T-helper 1 cell treated with Interleukin-12 subunit alpha and Interleukin-12 subunit beta and Interleukin-4 antibody, amounts not matched to agents 30 ng/mL and 1 ng/mL, for 36 hours (primary cell): ENCODE data around the gene PMIS2. TPM values are rescaled to one million over a fixed set of nuclear protein-coding genes. Genes with fewer than 3 reads are reported as not detected.

Experiments used
- intact Hi-C: fragments of 100-400 bp; cut with micrococcal nuclease; formaldehyde crosslinking; loops from one replicate; pipeline ENCODE4 v1.15.1; 2024
- total RNA-seq: library from RNA; stranded (reverse); gene quantifications from 2 replicates; pipeline ENCODE4 v1.2.3, GENCODE V29; 2022

Gene PMIS2
- total RNA-seq, 1 donor from 2014 or later: not detected

GRCh38 chr19:35555301-35556005 lies 30.5 kb upstream of the PMIS2 start:
- intact Hi-C loops: no loop called here

DNA sequence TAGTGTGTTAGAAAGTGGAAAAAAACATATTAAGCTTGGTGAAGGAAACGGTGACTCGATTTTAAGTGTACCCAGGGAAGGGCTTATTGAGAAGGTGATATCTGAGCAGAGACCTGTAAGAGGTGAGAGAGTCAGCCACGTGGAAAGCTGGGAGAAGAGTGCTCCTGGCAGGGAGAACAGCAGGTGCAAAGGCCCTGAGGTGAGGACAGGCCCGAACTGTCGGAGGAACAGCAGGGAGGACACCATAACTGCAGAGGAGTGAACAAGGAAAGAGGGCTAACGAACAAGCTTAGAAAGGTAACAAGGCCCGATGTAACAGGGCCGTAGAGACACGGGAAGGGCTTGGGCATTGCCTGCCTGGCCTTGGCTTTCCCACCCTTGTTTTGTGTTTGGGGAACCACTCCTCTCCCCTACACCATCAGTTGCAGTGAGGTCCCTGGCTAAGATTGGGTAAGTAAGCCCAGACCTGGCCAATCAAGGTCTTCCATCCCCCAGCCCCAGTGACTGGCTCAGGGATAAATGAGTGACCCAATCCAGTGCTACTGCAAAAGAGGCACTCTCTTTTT lies 29.9 kb upstream of the PMIS2 start:
- intact Hi-C loops: no loop called here

GRCh38 chr19:35556846-35557538 lies 29.0 kb upstream of the PMIS2 start:
- intact Hi-C loops: loop anchor here (1.0 kb wide), 1 partner anchor 12 kb away; the partner anchor contains the start of gene TMEM147

- intact Hi-C loops: loop anchor here (1.0 kb wide), 2 partner anchors 12 to 55 kb away; partner anchors contain the start of genes HAUS5 and TMEM147
Observed at GRCh38 chr19:35557539-35558399, 28.2 kb upstream of the PMIS2 start.

DNA sequence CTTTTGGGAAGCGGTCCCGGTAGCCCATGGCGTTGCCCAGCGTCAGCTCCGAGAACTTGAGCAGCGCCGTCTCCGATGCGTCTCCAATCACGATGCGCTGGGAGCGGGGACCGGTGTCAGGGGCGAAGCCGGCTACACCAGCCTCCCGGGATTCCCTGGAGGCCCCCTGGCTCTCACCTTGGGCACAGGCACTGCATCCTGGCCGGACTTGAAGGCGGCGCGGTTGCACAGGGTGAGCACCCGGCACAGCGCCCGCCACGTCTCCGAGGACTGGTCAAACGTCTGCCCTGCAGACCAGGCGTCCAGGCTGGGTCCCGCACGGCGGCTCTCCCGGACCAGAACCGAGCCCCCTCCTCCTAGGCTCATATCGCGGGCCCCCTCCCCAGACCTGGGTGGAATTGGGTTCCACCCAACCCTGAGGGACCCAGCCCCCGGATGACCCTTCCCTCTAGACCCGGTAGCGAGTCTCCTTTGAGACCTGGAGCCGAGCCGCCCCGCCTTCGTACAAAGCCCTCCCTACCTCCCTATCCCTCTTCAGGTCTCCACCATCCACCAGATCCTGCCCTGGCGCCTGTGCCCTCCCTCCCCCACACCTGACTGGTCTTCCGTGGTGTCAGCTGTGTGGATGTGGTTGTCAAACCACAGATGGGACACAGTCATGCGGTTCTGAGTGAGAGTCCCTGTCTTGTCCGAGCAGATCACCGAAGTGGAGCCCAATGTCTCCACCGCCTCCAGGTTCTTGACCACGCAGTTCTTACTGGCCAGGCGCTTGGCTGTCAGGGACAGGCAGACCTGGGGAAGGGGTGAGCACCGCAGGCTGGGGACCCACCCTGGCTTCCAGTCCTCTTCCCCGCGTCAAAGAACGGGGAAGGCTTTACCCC lies 27.3 kb upstream of the PMIS2 start:
- intact Hi-C loops: loop anchor here (1.0 kb wide), 1 partner anchor 54 kb away; the partner anchor contains the start of gene HAUS5

GRCh38 chr19:35559281-35559659 lies 26.7 kb upstream of the PMIS2 start:
- intact Hi-C loops: no loop called here

DNA sequence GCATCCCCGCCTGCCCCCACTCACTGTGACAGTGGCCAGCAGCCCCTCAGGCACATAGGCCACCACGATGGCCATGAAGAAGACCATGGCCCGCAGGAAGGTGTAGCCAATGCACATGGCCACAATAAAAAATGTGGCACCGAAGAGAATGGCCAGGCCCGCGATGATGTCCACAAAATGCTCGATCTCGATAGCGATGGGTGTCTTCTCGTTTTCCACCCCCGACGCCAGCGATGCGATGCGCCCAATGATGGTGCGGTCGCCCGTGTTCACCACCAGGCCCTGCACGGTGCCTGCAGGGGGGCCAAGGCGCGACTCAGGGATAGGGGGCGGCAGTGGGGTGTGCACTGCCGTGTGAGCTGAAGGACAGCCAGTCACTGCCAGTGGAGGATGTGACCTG lies 26.2 kb upstream of the PMIS2 start:
- intact Hi-C loops: no loop called here

DNA sequence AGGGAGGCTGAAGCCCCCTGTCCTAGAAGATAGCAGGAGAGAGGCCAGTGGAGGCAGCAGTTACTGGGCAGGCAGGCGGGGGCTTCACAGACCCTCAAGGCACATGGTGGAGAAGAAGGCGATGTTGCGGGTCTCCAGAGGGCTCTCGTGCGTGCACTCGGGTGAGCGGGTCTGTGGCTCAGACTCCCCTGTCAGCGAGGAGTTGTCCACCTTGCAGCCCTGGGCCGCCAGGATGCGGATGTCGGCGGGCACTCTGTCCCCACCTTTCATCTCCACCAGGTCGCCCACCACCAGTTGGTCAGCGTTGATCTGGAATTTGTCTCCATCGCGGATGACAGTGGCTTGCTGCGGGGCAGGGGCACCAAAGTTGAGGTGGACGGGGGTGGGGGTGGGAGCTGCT lies 25.7 kb upstream of the PMIS2 start:
- intact Hi-C loops: no loop called here

DNA sequence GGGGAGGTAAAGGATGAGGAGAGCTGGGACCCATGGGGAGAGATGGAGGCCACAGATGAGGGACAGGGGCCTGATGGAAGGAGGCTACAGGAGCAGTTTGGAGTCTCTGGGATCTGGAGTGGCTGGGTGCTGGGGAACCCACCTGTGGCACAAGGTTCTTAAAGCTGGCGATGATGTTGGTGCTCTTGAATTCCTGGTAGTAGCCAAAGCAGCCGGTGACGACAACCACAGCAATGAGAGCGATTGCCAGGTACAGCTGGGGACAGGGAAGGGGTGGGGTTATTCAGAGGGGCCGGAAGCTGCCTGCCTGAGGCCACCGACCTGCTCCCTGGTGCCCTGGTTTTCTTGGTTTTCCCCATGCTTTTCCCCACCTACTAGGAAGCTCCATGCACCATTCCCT lies 25.3 kb upstream of the PMIS2 start:
- intact Hi-C loops: no loop called here

DNA sequence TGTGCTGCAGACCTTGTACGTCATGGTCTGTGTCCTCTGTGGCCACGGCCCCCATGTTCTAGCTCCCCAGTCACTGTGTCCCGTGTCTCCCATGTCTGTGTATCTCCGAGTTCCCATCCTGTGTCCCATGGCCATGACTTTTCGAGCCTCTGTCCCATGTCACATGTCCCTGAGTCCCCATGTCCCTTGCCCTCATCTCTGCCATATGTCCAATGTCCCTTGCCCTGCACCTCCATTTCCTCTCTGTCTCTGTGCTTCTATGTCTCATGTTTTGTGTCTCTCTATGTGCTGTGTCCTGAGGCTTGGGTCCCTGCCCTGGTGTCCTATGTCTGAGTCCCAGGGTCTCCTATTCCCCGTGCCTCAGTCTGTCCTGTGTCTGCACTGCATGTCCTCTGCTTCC lies 24.5 kb upstream of the PMIS2 start:
- intact Hi-C loops: no loop called here

DNA sequence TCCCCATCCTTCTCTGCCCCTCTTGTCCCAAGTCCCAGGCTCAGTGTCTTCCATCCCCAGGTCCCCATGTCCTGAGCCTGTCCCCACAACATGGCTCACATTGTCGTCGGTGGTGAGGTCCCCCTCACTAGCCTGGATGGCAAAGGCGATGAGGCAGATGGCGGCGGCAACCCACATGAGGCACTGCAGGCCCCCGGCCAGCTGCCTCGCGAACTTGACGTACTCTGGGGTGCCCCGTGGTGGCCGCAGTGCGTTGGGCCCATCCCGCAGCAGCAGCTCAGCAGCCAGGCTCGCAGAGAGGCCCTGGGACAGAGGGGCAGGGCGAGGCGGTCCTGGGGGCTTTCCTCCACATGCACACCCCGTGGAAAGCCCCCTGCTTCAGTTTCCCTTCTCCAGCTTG lies 23.6 kb upstream of the PMIS2 start:
- intact Hi-C loops: no loop called here

DNA sequence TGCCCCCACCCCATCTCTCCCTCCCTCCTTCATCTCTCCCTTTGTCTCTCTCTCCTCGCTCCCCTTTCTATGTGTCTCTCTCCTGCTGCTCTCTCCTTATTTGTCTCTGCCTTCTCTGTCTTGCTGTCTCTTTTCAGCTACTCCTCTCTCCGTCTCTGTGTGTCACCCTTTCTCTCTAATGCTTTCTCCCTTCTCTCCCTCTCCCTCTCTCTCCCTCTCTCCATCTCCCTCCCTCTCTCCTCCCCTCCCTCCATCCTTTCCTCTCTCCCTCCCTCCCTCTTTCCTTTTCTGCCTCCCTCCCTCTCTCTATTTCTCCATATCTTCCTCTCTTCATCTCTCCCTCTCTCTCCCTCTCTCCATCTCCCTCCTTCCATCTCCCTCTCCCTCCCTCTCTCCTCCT lies 23.2 kb upstream of the PMIS2 start:
- intact Hi-C loops: no loop called here

DNA sequence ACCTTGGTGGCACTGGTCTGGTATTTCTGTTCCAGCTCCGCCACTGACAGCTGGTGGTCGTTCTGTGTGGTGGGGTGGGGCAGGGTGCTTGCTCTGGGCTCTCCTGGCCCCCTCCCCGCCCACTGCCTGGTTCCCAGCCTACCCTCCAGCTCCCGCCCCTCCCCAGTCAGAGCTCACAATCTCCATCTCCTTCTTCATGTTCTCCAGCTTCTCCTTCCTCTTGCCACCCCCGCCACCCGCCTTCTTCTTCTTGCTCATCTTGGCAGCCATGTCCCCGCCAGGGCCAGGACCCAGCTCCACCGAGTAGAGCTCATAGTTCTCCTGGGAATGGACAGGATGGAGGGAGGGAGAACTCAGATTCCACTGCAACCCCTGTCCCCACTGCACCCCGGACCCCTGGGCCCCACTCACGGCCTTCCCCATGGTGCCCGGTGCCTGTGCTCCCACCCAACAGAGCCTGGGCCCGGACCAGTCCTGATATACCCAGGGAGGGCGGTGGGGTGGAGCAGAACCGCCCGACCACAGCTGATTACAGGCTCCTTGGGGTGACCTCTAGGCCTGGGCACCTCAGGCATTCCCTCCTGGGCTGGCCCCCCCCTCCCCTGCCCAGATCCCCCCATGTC lies 22.7 kb upstream of the PMIS2 start, which contains the start of gene ATP4A:
ATP4A (minus strand) TSS at position 452 of the 623 bp plus-strand sequence; CDS start at position 423, 29 bp downstream.
- intact Hi-C loops: no loop called here

GRCh38 chr19:35565016-35565856 lies 20.7 kb upstream of the PMIS2 start:
- intact Hi-C loops: no loop called here

DNA sequence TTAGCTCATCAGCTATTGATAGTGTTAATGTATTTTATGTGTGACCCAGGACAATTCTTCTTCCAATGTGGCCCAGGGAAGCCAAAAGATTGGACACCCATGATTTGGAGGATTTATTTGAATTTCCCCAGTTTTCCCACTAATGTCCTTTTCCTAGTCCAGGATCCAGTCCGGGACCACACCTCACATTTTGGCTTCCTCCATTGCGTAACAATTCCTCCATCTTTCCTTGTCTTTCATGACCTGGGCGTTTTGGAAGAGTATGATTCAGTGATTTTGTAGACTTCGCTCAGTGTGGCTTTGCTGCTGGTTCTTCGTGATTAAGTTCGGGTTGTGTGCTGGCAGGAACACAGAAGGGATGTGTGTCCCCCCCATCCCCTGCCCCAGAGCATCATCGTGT lies 19.2 kb upstream of the PMIS2 start:
- intact Hi-C loops: no loop called here

DNA sequence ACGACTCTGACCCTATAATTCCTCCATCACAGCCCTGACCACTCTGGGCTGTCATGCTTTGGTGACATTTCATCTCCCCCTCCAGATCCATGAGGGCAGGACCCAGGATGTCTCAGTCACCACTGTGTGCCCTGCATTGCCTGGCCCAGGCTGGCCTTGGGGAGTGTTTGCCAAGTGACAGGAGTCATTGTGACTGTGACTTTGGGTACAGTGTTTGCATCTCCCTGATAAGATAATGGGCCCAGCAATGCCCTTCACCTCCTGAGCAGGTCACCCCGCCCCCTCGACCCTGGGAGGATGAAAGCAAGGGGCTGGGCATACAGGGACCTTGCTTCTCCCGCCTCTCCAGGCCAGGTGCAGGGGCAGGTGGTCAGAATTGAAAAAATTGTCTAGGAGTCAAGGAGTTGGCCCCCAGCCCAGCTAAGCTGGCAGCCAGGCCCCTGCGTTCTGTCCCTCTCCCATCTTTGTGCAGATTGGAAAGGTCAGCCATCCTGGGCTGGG lies 16.6 kb upstream of the PMIS2 start:
- intact Hi-C loops: no loop called here

GRCh38 chr19:35571406-35571965 lies 14.5 kb upstream of the PMIS2 start:
- intact Hi-C loops: no loop called here

DNA sequence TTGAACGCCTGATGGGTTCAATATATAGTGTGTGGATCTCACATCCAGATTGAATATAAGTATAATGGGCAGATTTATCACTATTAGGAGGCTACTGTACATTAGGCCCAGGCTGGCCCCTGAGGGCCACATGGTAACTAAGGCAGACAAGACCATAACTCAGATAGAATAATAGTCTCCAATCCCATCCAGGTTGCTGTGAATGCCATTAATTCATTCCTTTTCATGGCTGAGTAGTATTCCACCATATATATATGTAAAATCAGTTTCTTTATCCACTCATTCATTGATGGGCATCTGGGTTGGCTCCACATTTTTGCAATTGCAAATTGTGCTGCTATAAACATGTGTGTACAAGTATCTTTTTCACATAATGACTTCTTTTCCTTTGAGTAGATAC lies 8.1 kb upstream of the PMIS2 start:
- intact Hi-C loops: no loop called here

DNA sequence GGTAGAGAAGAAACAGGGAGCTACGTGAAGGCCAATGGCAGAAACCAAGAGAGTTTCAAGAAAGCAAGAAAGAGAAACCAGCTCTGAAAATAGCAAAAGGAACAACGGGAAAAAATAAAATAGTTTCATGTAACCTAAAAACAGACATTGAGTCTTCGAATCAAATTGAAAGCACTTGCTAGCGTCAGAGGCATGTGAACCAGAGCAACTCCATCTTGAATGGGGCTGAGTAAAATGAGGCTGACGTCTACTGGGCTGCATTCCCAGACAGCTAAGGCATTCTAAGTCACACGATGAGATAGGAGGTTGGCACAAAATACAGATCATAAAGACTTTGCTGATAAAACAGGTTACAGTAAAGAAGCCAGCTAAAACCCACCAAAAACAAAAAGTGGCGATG lies 7.3 kb upstream of the PMIS2 start:
- intact Hi-C loops: no loop called here
